B cell (primary cell): ENCODE measurements around the gene LRP1. TPM values are rescaled to one million over a fixed set of nuclear protein-coding genes. Genes with fewer than 3 reads are reported as not detected.

ENCODE experiments used
- ATAC-seq: fragments of 200-7000 bp; cut with Tn5 transposase; one replicate; pipeline ENCODE4 v1.10.0; 2021; ENCODE audit warnings: low read depth, mild to moderate bottlenecking, moderate number of reproducible peaks, moderate library complexity
- CTCF ChIA-PET: fragments of 350-600 bp; sonication (Branson Sonifier 250); formaldehyde crosslinking; loops from one replicate; lab custom pipeline; 2021; ENCODE audit warnings: antibody characterized with exemption, inconsistent platforms; lab: Charles Lee
- POLR2A ChIA-PET: fragments of 350-600 bp; sonication (Branson Sonifier 250); formaldehyde crosslinking; loops from one replicate; lab custom pipeline; 2021; ENCODE audit warnings: antibody characterized with exemption; lab: Charles Lee
- DNase-seq: peaks from one replicate; pipeline ENCODE4 v3.0.0; 2013
- H2AFZ ChIP-seq: 2 replicates; pipeline ENCODE4 v1.6.1; 2012; ENCODE audit warnings: mild to moderate bottlenecking, low read depth, low read length; ENCODE audit not compliant: insufficient read depth, poor library complexity, severe bottlenecking
- H3K27ac ChIP-seq, 2 donors: 1 replicate in 1 of 2; 2 replicates in 1 of 2; pipeline ENCODE4 v1.5.1; 2012 to 2013; ENCODE audit warnings: low read length in 2 of 2, mild to moderate bottlenecking in 2 of 2, moderate library complexity in 1 of 2
- H3K27me3 ChIP-seq, 4 experiments: fragments of 200-600 bp in 1 of 4; sonication (generic) in 1 of 4; replicated peaks in 1 of 4; 1 replicate in 2 of 4; 2 replicates in 2 of 4; pipeline versions ENCODE4 v1.6.1 to v1.7.0; 2013 to 2016; ENCODE audit warnings: low read length in 3 of 4, mild to moderate bottlenecking in 2 of 4, mixed read lengths in 1 of 4, moderate library complexity in 1 of 4; ENCODE audit not compliant: insufficient read depth in 4 of 4, control insufficient read depth in 3 of 4; ENCODE audit errors: control extremely low read depth in 1 of 4
- H3K36me3 ChIP-seq, 2 experiments: replicated peaks in 1 of 2; 1 replicate in 1 of 2; 2 replicates in 1 of 2; pipeline versions ENCODE4 v1.6.1 to v1.7.1; 2013; ENCODE audit warnings: low read length in 1 of 2; ENCODE audit not compliant: insufficient read depth in 2 of 2, control insufficient read depth in 1 of 2; ENCODE audit errors: control extremely low read depth in 1 of 2, extremely low read depth in 1 of 2
- H3K4me1 ChIP-seq, 2 donors: fragments of 200-600 bp in 1 of 2; sonication (generic) in 1 of 2; 1 replicate in 1 of 2; 2 replicates in 1 of 2; pipeline versions ENCODE4 v1.5.1 to v1.6.1; 2013 to 2017; ENCODE audit warnings: low read length in 2 of 2; ENCODE audit not compliant: control insufficient read depth in 2 of 2, insufficient read depth in 2 of 2
- H3K4me2 ChIP-seq: replicated peaks from 2 replicates; pipeline ENCODE3; 2012; ENCODE audit warnings: mild to moderate bottlenecking, low read depth, low read length; ENCODE audit not compliant: poor library complexity, severe bottlenecking
- H3K4me3 ChIP-seq, 5 experiments: fragments of 200-600 bp in 1 of 5; sonication (generic) in 1 of 5; 1 replicate in 3 of 5; 2 replicates in 2 of 5; pipeline versions ENCODE4 v1.5.1 to v1.7.0; 2011 to 2016; ENCODE audit warnings: low read length in 4 of 5, mild to moderate bottlenecking in 4 of 5, low read depth in 2 of 5, control low read depth in 1 of 5, moderate library complexity in 1 of 5; ENCODE audit not compliant: insufficient read depth in 1 of 5; ENCODE audit errors: control extremely low read depth in 1 of 5, extremely low read depth in 1 of 5
- H3K79me2 ChIP-seq: fragments of 200-600 bp; sonication (generic); one replicate; pipeline ENCODE4 v1.6.0; 2016; ENCODE audit warnings: low read length; ENCODE audit not compliant: control insufficient read depth, insufficient read depth
- H3K9ac ChIP-seq: fragments of 200-600 bp; sonication (generic); 2 replicates; pipeline ENCODE4 v1.6.1; 2017; ENCODE audit warnings: mild to moderate bottlenecking, low read length, moderate library complexity
- H3K9me3 ChIP-seq, 3 donors: one replicate each; pipeline versions ENCODE4 v1.6.1 to v1.7.1; 2013; ENCODE audit warnings: low read length in 2 of 3; ENCODE audit not compliant: control insufficient read depth in 2 of 3, insufficient read depth in 1 of 3; ENCODE audit errors: control extremely low read depth in 1 of 3
- H4K20me1 ChIP-seq: 2 replicates; pipeline ENCODE4 v1.6.0; 2012; ENCODE audit warnings: mild to moderate bottlenecking, low read length; ENCODE audit not compliant: insufficient read depth, control insufficient read depth, poor library complexity, severe bottlenecking
- H3K27ac Mint-ChIP-seq: one replicate; pipeline ENCODE4 v1.8.0; 2021; ENCODE audit warnings: mixed read lengths
- H3K27me3 Mint-ChIP-seq: one replicate; pipeline ENCODE4 v1.8.0; 2021; ENCODE audit warnings: mixed read lengths
- H3K4me1 Mint-ChIP-seq: one replicate; pipeline ENCODE4 v1.8.0; 2021; ENCODE audit warnings: mixed read lengths
- H3K4me3 Mint-ChIP-seq: one replicate; pipeline ENCODE4 v1.8.0; 2021; ENCODE audit warnings: mixed read lengths
- H3K9me3 Mint-ChIP-seq: one replicate; pipeline ENCODE4 v1.8.0; 2022; ENCODE audit warnings: mixed read lengths; ENCODE audit not compliant: insufficient read depth
- CTCF ChIP-seq: fragments of 200-600 bp; IDR thresholded peaks from one replicate; pipeline ENCODE4 v1.8.0; 2022; ENCODE audit warnings: antibody characterized with exemption, mild to moderate bottlenecking
- EZH2 ChIP-seq: IDR thresholded peaks from 2 replicates; pipeline ENCODE4 v1.6.1; 2012; ENCODE audit warnings: borderline replicate concordance, low read depth, mild to moderate bottlenecking, moderate library complexity, low read length; ENCODE audit not compliant: insufficient read depth, poor library complexity, severe bottlenecking
- WGBS: methylation state at CpG from one replicate; pipeline ENCODE4 v1.1.5; 2013; ENCODE audit warnings: missing lambda C conversion rate; ENCODE audit not compliant: insufficient coverage; 5-methylcytosine and 5-hydroxymethylcytosine counted together
- intact Hi-C: fragments of 100-400 bp; cut with micrococcal nuclease; formaldehyde crosslinking; loops from one replicate; pipeline ENCODE4 v1.10.0; 2022
- polyA plus RNA-seq: library from polyadenylated mRNA; depleted of rRNA; stranded (reverse); fragments of >200 nt; gene quantifications from 2 replicates; pipeline ENCODE4 v1.2.3, GENCODE V29; 2012
- total RNA-seq, 2 donors: library from RNA; stranded (reverse); fragments of 120-200 nt in 1 of 2; gene quantifications; 1 replicate in 1 of 2; 2 replicates in 1 of 2; pipeline versions ENCODE4 v1.2.3 to v1.2.4, GENCODE V29; 2013 to 2022

Gene LRP1
- total and polyA plus RNA-seq, 2 donors (not counting 1 experiment from before 2014, with no cell fraction given): 2.0 to 4.1 TPM

- no peak for ATAC-seq
- Histone ChIP-seq H3K4me2 (no peak overlapping the region), H3K27ac (no peak overlapping the region), H3K79me2 (no peaks in the 10 kb centered on the region), H3K4me3 (no peak overlapping the region), H3K4me1 (peaks cover 0 to 6% of the 10 kb centered on the region in 2 donors), H3K36me3 (peaks cover 32 to 72% of the 10 kb centered on the region in 2 experiments), H4K20me1 (no peaks in the 10 kb centered on the region), H3K27me3 (no peaks in the 10 kb centered on the region), H2AFZ (no peak overlapping the region), H3K9me3 (no peaks in the 10 kb centered on the region), H3K9ac (no peak overlapping the region)
- CTCF ChIA-PET: interaction anchor here (2.3 to 8.4 kb wide), 2 partner anchors 46 to 193 kb away, joined by 10 to 126 read pairs; partner anchors contain the start of gene INHBE
- TF ChIP-seq CTCF: no peak
- no peak for TF ChIP-seq EZH2
- H3K9me3 Mint-ChIP-seq: no peaks in the 10 kb centered on the region
- WGBS: 98% methylated on average over 4 of the region's 4 CpGs
- no peaks in the 10 kb centered on the region for H3K27me3 Mint-ChIP-seq
- no peak overlapping the region for H3K27ac Mint-ChIP-seq
- POLR2A ChIA-PET: no interaction called here
- intact Hi-C loops: no loop called here
- no peak overlapping the region for H3K4me3 Mint-ChIP-seq
- H3K4me1 Mint-ChIP-seq: peaks cover 9% of the 10 kb centered on the region
- DNase-seq: no peak
Measured at GRCh38 chr12:57260366-57260765, 132.1 kb downstream of the LRP1 start.

GRCh38 chr12:57261428-57261865, 133.2 kb downstream of the LRP1 start:
- Histone ChIP-seq H3K27ac (no peak overlapping the region), H3K4me2 (no peak overlapping the region), H3K36me3 (peaks cover 26 to 64% of the 10 kb centered on the region in 2 experiments), H3K4me1 (peaks cover 0 to 6% of the 10 kb centered on the region in 2 donors), H3K9ac (no peak overlapping the region), H3K79me2 (no peaks in the 10 kb centered on the region), H3K4me3 (no peak overlapping the region), H3K27me3 (no peaks in the 10 kb centered on the region), H2AFZ (no peak overlapping the region), H3K9me3 (no peaks in the 10 kb centered on the region), H4K20me1 (no peaks in the 10 kb centered on the region)
- Mint-ChIP-seq H3K27me3 (no peaks in the 10 kb centered on the region), H3K9me3 (no peaks in the 10 kb centered on the region), H3K4me1 (peaks cover 9% of the 10 kb centered on the region), H3K27ac (no peak overlapping the region), H3K4me3 (no peak overlapping the region)
- no peak for TF ChIP-seq CTCF
- TF ChIP-seq EZH2: no peak
- DNase-seq (no peak), ATAC-seq (no peak)
- intact Hi-C loops: no loop called here
- POLR2A ChIA-PET: interaction anchor here (0.7 kb wide), 1 partner anchor 265 kb away, joined by 6 read pairs; no protein-coding TSS in a partner anchor
- CTCF ChIA-PET: interaction anchor here (0.7 to 8.4 kb wide), 9 partner anchors 17 to 199 kb away, joined by 3 to 126 read pairs (median 4); partner anchors contain the start of gene INHBE
- no CpG with 5 or more reads among the region's 2 CpGs for WGBS
